Measurements from ENCODE around the gene PDE6A.

Gene PDE6A

GRCh38 chr5:149878371-149878770 lies 66.2 kb downstream of the PDE6A start:
- DNase-seq (ENCODE audit: low read depth) = no peak
- no peak overlapping the region for H3K4me3 ChIP-seq (ENCODE audit: low read depth, low read length)
- TF ChIP-seq CTCF (conservative IDR thresholded peaks at IDR 0.05; ENCODE audit: low read depth, low read length) = no peak

GRCh38 chr5:149873896-149874295 lies 70.7 kb downstream of the PDE6A start:
- no peak for TF ChIP-seq CTCF (conservative IDR thresholded peaks at IDR 0.05; ENCODE audit: low read depth, low read length)
- no peak for DNase-seq (ENCODE audit: low read depth)
- no peak overlapping the region for H3K4me3 ChIP-seq (ENCODE audit: low read depth, low read length)

GRCh38 chr5:149872351-149873040 lies 72.1 kb downstream of the PDE6A start:
- no peak for DNase-seq (ENCODE audit: low read depth)
- no peak for TF ChIP-seq CTCF (conservative IDR thresholded peaks at IDR 0.05; ENCODE audit: low read depth, low read length)
- no peak overlapping the region for H3K4me3 ChIP-seq (ENCODE audit: low read depth, low read length)

GRCh38 chr5:149871471-149871870 lies 73.1 kb downstream of the PDE6A start:
- no peak for TF ChIP-seq CTCF (conservative IDR thresholded peaks at IDR 0.05; ENCODE audit: low read depth, low read length)
- H3K4me3 ChIP-seq (ENCODE audit: low read depth, low read length) = no peak overlapping the region
- DNase-seq (ENCODE audit: low read depth) = no peak

- H3K4me3 ChIP-seq (ENCODE audit: low read depth, low read length) = no peak overlapping the region
- no peak for DNase-seq (ENCODE audit: low read depth)
- no peak for TF ChIP-seq CTCF (conservative IDR thresholded peaks at IDR 0.05; ENCODE audit: low read depth, low read length)
Measured at GRCh38 chr5:149870697-149871096, 73.9 kb downstream of the PDE6A start.

GRCh38 chr5:149870232-149870631 lies 74.4 kb downstream of the PDE6A start:
- TF ChIP-seq CTCF (conservative IDR thresholded peaks at IDR 0.05; ENCODE audit: low read depth, low read length) = no peak
- no peak overlapping the region for H3K4me3 ChIP-seq (ENCODE audit: low read depth, low read length)
- DNase-seq (ENCODE audit: low read depth) = no peak

- no peak overlapping the region for H3K4me3 ChIP-seq (ENCODE audit: low read depth, low read length)
- TF ChIP-seq CTCF (conservative IDR thresholded peaks at IDR 0.05; ENCODE audit: low read depth, low read length) = no peak
- DNase-seq (ENCODE audit: low read depth) = no peak
Measured at GRCh38 chr5:149869411-149869821, 75.2 kb downstream of the PDE6A start.
